Kidney epithelial cell (primary cell): Measurements from ENCODE around the gene TRIM65. TPM values are rescaled to one million over a fixed set of nuclear protein-coding genes. Genes with fewer than 3 reads are reported as not detected.

ENCODE experiments used
- DNase-seq: peaks from one replicate; pipeline ENCODE4 v3.0.0-alpha.2; 2010; ENCODE audit warnings: low read depth
- H3K27me3 ChIP-seq: 2 replicates; pipeline ENCODE4 v1.6.0; 2011; ENCODE audit warnings: low read length; ENCODE audit not compliant: control insufficient read depth, insufficient read depth
- H3K36me3 ChIP-seq: 2 replicates; pipeline ENCODE4 v1.5.1; 2011; ENCODE audit warnings: low read length; ENCODE audit not compliant: control insufficient read depth, insufficient read depth
- H3K4me3 ChIP-seq: 2 replicates; pipeline ENCODE4 v1.5.1; 2011; ENCODE audit warnings: low read depth, mild to moderate bottlenecking, control low read depth, low read length
- CTCF ChIP-seq: IDR thresholded peaks from 2 replicates; pipeline ENCODE4 v1.5.1; 2011; ENCODE audit warnings: mild to moderate bottlenecking, moderate library complexity, low read length, control low read depth, inconsistent platforms; ENCODE audit not compliant: insufficient read depth, poor library complexity, severe bottlenecking
- total RNA-seq: library from RNA; depleted of rRNA; stranded (reverse); fragments of >200 nt; gene quantifications from 2 replicates; pipeline ENCODE4 v1.2.3, GENCODE V29; 2015

The TRIM65 gene
- total RNA-seq, 1 donor from 2014 or later = 31.8 TPM

DNA sequence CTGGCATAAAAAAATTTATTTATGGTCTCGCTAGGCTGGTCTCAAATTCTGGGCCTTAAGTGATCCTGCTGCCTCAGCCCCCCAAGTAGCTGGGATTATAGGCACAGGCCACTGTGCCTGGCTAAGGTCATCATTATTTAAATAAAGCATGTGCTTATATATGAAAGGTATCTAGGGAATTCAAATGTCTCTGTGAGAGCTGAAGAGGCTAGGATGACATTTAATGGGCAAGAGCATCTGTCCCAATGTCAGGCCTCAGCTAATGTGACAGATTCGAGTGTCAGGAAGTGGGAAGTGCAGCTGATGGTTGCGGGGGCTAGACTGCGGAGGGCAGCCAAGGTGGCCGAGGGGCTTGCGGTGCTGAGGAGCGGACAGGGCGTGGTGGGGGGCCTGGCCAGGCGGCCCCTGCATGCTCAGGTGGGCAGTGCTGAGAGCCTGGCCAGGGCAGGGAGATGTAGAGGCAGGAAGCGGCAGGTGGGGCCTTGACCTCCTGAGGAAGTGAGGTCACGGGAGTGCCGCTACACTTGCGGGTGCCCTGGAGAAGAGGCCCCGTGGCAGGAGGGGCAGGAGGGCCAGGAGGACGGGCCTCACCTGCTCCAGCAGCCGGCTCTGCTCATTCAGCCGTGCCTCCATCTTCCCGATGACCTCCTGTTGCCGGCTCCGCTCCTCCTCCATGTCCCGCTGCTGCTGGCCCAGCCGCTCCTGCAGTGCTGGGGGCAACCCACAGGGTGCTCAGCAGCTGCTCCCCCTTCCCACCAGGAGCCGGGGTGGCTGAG, 20.6 kb upstream of the TRIM65 start:
- no peaks in the 10 kb centered on the region for H3K36me3 ChIP-seq
- no peak overlapping the region for H3K4me3 ChIP-seq
- TF ChIP-seq CTCF = no peak
- DNase-seq = no peak
- H3K27me3 ChIP-seq = no peaks in the 10 kb centered on the region

GRCh38 chr17:75915268-75915667, 18.5 kb upstream of the TRIM65 start:
- no peak overlapping the region for H3K4me3 ChIP-seq
- H3K27me3 ChIP-seq = no peaks in the 10 kb centered on the region
- TF ChIP-seq CTCF = no peak
- DNase-seq = no peak
- H3K36me3 ChIP-seq = no peaks in the 10 kb centered on the region

- Histone ChIP-seq H3K27me3 (no peaks in the 10 kb centered on the region), H3K36me3 (no peaks in the 10 kb centered on the region), H3K4me3 (no peak overlapping the region)
- TF ChIP-seq CTCF = no peak
- DNase-seq = no peak
Measured at GRCh38 chr17:75914643-75915267, 18.0 kb upstream of the TRIM65 start.

DNA sequence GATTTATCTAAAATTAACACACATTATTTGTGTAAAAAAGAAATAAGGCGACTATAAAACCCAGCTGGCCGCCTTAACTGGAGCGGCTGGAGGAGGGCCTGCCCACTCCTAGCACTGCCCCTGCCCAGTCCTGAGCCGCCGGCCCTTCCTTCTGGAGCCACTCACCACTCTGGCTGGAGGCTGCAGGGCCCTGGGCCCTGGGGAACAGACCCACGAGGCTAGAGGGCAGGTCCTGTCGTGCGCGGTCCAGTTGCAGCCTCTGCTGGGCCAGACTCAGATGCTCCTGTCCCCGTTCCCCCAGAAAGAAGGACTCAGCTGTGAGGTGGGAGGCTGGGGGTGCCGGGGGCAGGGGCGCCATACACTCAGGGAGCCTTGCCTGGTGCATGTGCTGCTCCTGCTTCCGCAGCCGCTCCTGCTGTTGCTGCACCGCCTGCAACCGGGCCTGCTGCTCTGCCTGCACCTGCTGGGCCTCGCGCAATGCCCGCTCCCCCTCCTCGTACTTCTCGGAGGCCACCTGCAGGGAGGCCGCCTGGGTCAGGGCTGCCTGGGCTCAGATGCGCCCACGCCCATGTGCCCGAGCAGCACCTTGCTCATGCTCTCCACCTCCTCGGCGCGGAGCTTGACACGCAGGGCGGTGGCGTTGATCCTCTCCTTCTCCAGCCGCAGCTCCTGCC, 16.9 kb upstream of the TRIM65 start:
- H3K36me3 ChIP-seq = no peaks in the 10 kb centered on the region
- H3K27me3 ChIP-seq = no peaks in the 10 kb centered on the region
- H3K4me3 ChIP-seq = no peak overlapping the region
- DNase-seq = no peak
- no peak for TF ChIP-seq CTCF

- TF ChIP-seq CTCF = no peak
- no peak overlapping the region for H3K4me3 ChIP-seq
- H3K27me3 ChIP-seq = no peaks in the 10 kb centered on the region
- no peak for DNase-seq
- H3K36me3 ChIP-seq = no peaks in the 10 kb centered on the region
Measured at GRCh38 chr17:75910699-75911098, 13.9 kb upstream of the TRIM65 start.
